ENCODE measurements around the gene GAPVD1.
"Not testable (repeated sequence)": the region's sequence is repeated elsewhere in the genome, so short reads cannot be mapped to it uniquely, and the experiment has no call there.

The GAPVD1 gene

GRCh38 chr9:125246261-125246667 is 15.4 kb upstream of the GAPVD1 start:
- DNase-seq (ENCODE audit: low spot score): no peak

DNA sequence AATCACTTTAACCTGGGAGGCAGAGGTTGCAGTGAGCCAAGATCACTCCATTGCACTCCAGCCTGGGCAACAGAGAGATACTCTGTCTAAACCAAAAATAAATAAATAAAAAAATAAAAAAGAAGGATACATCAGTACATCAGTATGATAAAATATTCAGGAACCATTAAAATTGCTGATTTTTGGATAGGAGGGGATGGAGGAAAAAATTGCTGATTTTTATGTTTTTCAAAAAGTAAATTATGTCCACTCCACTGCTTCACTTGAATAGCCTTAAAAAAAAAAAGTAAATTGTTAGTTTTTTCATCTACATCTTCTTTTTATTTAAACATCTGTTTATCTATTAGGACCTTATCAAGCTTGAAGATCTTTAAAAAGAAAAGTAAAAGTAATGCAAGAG is 7.4 kb upstream of the GAPVD1 start:
- no peak for DNase-seq (ENCODE audit: low spot score)

GRCh38 chr9:125255781-125256391 is 5.7 kb upstream of the GAPVD1 start:
- DNase-seq (ENCODE audit: low spot score): peak; percentile 44

- no peak for DNase-seq (ENCODE audit: low spot score)
Measured at GRCh38 chr9:125258160-125258785, 3.4 kb upstream of the GAPVD1 start.

- no peak for DNase-seq (ENCODE audit: low spot score)
Measured at GRCh38 chr9:125258832-125259534, 2.6 kb upstream of the GAPVD1 start.

GRCh38 chr9:125260561-125260960 is 1.1 kb upstream of the GAPVD1 start:
- no peak for DNase-seq (ENCODE audit: low spot score)

DNA sequence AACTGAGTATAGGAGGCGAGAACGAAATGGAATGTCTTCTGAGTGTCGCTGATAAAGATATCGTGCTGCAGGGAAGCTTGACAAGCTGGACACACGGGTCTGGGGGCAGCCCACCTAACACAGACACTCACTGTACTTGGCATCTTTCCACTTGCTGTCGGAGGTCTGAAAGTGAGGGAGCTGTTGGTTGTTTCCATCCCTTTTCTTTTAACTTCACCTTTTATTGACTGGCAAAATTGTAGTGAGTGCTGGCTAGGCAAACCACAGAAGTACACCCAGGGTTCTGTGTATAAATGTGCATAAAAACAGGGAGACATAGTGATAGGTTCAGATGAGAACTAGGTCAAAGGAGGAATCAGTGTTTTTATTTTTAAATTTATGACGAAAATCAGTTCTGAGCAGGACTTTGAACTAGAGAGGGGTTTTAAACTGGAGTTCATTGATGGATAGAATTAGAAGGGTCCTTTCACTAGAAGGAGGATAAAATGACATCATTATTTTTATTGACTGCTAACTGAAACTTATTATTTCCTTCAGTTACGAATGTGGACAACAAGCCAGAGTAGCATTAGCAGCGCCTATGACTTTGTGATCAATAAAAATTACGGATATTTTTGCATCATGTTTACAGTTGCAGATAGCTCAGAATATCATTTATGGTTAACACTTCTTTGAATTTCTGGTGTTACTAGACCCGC is 817 bp downstream of the GAPVD1 start:
- no peak for DNase-seq (ENCODE audit: low spot score)

GRCh38 chr9:125264068-125264467 is 2.4 kb downstream of the GAPVD1 start:
- DNase-seq (ENCODE audit: low spot score): not testable (repeated sequence)

DNA sequence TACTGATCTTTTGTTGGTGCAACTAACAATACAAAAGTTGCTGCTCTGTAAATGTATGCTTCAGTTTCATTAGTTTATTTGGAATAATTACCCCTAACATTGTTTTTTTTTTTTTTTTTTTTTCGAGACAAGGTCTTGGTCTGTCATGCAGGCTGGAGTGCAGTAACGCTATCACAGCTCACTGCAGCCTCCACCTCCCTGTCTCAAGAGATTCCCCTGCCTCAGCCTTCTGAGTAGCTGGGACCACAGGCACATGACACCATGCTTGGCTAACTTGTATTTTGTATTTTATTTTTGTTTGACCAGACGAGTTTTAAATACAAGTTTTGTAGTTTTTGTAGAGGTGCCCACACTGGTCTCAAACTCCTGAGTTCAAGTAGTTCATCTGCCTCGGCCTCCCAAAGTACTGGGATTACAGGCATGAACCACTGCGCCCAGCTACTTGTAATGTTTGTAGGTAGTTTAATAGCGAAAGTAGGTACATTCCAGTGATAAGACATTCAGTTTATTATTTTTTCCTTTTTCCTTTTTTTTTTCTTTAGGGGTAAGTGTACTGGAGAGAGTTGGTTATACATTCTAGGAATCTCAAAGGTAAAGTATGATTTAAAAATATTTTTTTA is 6.9 kb downstream of the GAPVD1 start:
- no peak for DNase-seq (ENCODE audit: low spot score)

DNA sequence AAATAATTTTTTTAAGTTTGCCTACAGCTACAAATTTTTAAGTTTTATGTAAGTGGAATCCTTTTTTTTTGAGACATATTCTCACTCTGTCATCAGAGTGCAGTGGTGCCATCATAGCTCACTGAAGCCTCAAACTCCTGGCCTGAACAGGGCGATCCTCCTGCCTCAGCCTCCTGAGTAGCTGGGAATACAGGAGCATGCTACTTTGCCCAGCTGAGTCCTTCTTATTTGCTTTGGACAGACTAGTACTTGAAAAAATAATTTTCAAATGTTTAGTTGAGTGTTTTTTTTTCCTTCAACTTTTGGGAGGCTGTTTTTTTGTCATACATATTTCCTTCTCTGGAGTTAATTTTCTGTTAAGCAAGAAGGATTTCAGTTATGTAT is 7.4 kb downstream of the GAPVD1 start:
- DNase-seq (ENCODE audit: low spot score): no peak

DNA sequence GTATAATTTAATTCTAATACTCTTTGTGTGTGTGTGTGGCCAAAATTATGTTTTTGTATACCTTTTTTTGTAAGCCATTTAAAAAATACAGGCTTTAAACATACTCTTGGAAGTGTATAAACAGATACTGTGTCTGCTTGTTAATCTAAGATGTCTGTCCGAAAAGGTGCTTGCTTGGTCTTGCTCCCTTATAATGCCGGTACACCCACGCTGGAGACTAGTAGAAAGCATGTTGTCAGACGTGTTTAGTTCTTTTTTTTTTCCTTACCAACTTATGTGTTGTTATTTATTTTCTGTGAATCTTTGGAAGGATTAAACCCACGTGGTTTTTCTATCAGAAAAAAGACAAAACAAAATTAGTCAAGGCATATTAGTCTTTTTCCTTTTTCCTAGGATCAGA is 9.5 kb downstream of the GAPVD1 start:
- DNase-seq (ENCODE audit: low spot score): no peak

- DNase-seq (ENCODE audit: low spot score): no peak
Measured at GRCh38 chr9:125272697-125273096, 11.1 kb downstream of the GAPVD1 start.

DNA sequence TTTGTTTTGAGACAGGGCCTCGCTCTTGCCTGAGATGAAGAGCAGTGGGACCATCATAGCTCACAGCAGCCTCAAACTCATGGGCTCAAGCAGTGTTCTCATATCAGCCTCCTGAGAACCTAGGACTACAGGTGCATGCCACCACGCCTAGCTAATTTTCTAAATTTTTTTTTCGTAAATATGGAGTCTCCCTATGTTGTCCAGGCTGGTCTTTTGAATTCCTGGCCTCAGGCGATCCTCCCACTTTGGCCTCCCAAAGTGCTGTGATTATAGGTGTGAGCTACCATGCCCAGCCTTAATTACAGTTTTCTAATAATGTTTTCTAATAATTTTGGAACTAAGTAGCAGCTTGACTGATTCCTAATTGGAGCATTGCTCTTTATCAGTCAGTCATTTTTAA is 15.1 kb downstream of the GAPVD1 start:
- DNase-seq (ENCODE audit: low spot score): no peak

DNA sequence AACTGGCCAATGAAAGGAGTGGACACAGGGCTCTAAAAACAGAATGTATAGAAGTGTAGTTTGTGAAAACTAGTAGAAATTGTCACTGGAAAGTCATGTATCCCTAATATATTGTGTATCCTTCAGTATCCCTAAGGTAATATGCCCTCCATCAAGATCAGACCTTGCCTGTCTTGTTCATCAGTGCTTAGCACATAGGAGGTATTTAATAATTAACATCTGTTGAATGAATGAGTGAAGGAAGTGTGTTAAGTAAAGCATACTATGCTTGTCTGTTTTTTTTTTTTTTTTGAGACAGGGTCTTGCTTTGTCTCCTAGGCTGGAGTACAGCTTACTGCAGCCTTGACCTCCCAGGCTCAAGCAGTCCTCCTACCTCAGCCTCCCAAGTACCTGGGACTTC is 15.8 kb downstream of the GAPVD1 start:
- DNase-seq (ENCODE audit: low spot score): no peak

DNA sequence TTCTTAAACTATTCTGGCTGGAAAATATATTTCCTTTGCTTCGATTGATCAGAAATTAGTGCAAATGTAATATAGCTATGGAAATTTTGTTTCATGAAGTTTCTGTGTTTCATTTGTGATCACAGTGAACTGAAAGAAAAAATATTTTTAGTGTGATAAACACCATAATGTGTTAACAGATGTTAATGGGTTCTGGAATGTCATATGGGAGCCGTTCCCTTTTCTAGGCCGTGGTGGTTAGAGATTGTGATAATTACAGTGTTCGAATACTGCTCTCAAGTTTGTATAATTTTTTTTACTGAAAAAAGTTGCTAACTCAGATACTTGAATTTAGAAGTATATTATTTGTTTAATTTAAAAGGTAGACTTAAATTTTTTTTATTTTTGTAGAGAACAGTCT is 19.3 kb downstream of the GAPVD1 start:
- no peak for DNase-seq (ENCODE audit: low spot score)

DNA sequence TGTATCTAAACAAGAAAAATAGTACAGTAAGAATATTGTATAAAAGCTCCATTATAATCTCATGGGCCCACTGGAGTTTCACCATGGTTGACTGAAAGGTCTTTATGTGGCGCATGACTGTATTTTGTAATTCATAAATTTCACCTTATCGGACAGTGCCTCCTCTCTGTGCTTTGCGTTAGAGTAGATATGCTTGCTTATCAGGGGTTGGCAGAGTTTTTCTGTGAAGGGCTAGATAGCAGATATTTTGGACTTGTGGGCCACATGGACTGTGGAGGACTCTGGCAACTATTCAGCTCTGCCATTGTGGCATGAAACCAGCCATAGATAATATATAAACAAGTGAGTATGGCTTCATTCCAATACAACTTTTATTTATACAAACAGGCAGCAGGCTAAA is 23.2 kb downstream of the GAPVD1 start:
- DNase-seq (ENCODE audit: low spot score): no peak

- not testable (repeated sequence) for DNase-seq (ENCODE audit: low spot score)
Measured at GRCh38 chr9:125286935-125287433, 25.4 kb downstream of the GAPVD1 start.

DNA sequence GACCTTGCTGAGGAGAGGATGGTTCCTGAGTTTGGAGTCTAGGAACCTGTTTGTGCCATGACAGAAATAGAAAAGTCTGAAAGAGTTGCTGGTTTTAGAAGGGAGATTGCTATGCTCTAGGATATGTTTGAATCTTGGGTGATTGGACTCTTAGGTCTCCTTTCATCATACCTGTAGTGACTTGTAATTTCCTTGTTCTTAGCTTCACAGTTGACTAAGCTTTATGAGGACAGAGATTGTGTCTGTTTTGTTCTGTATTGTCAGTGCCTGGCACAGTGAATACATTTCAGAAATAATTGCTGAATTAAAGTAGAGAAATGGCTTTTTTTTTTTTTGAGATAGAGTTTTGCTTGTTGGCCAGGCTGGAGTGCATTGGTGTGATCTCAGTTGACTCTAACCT is 31.5 kb downstream of the GAPVD1 start:
- no peak for DNase-seq (ENCODE audit: low spot score)

- no peak for DNase-seq (ENCODE audit: low spot score)
Measured at GRCh38 chr9:125295657-125296056, 34.0 kb downstream of the GAPVD1 start.

DNA sequence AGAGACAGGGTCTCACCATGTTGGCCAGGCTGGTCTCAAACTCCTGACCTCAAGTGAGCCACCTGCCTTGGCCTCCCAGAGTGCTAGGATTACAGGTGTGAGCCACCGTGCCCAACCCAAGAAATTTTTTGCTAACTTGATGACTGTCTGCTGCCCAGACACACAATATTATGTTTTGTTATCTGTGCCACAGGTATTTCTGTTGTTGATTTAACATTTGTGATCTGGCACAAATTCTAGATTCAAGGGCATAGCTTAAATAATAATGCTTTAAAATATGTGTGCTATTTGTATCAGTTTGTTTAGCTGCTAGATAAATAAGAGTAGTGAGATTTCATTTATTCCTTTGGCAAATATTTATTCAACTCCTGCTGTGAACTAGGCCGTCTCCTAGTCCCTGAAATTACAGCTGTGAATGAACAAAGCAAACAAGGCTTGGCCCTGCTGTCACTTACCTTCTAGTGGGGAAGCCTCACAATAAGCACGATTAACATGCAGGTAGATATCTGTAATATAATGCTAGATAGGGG is 35.3 kb downstream of the GAPVD1 start:
- peak; percentile 47 for DNase-seq (ENCODE audit: low spot score)

DNA sequence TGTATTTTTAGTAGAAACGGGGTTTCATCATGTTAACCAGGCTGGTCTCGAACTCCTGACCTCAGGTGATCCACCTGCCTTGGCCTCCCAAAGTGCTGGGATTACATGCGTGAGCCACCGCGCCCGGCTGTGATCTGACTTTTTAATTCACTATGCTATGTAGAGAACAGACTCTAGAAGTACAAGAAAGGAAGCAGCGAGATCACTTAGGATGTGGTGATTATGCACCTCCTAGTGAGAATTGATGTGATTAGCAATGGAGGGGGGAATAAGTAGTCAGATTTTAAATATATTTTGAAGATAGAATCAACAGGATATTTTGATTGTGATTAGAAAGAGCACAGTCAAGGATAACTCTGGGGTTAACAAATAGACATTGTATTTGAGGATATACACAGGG is 36.3 kb downstream of the GAPVD1 start:
- DNase-seq (ENCODE audit: low spot score): no peak

DNA sequence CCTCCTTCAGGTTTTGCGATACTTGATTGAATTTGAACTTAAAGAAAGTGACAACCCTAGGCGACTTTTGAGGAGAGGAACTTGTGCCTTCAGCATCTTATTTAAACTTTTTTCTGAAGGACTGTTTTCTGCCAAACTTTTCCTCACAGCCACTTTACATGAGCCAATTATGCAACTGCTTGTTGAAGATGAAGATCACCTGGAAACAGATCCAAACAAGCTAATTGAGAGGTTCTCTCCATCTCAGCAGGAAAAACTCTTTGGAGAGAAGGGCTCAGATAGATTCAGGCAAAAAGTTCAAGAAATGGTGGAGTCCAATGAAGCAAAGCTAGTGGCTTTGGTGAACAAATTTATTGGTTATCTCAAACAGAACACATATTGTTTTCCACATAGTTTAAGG is 40.6 kb downstream of the GAPVD1 start:
- DNase-seq (ENCODE audit: low spot score): no peak

Data from HuH-7 (cell line).